GM12865 (cell line): Measurements from ENCODE around the gene TRAF5.
A peak's percentile ranks its signal among the peaks of the same experiment; 100 is the strongest.
"Not testable (repeated sequence)": the region's sequence is repeated elsewhere in the genome, so short reads cannot be mapped to it uniquely, and the experiment has no call there.

Experiments
- DNase-seq: peaks from one replicate; pipeline ENCODE4 v3.0.0; 2010; ENCODE audit warnings: low read depth
- H3K4me3 ChIP-seq: 2 replicates; pipeline ENCODE4 v1.5.1; 2011; ENCODE audit warnings: mild to moderate bottlenecking, low read depth, low read length, control low read depth
- CTCF ChIP-seq: IDR thresholded peaks from 2 replicates; pipeline ENCODE4 v1.5.1; 2011; ENCODE audit warnings: low read length, control low read depth, low read depth, inconsistent platforms; ENCODE audit not compliant: insufficient read depth; ENCODE audit errors: missing control alignments

The TRAF5 gene

GRCh38 chr1:211320980-211321379 is 5.7 kb upstream of the TRAF5 start:
- DNase-seq, result no peak
- no peak for TF ChIP-seq CTCF

DNA sequence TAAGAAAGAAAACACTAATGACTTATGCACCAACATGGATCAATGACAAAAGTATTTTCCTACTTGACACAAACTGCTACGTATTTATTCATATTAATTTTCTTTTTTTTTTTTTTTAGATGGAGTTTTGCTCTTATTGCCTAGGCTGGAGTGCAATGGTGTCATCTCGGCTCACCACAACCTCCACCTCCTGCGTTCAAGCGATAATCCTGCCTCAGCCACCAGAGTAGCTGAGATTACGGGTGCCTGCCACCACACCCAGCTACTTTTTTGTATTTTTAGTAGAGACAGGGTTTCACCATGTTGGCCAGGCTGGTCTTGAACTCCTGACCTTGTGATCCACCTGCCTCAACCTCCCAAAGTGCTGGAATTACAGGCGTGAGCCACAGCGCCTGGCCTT is 5.0 kb upstream of the TRAF5 start:
- DNase-seq, H3K4me3 ChIP-seq: not testable (repeated sequence)

More at GRCh38 chr1:211320980-211321379, 5.7 kb upstream of the TRAF5 start:
- H3K4me3 ChIP-seq, result no peak overlapping the region

DNA sequence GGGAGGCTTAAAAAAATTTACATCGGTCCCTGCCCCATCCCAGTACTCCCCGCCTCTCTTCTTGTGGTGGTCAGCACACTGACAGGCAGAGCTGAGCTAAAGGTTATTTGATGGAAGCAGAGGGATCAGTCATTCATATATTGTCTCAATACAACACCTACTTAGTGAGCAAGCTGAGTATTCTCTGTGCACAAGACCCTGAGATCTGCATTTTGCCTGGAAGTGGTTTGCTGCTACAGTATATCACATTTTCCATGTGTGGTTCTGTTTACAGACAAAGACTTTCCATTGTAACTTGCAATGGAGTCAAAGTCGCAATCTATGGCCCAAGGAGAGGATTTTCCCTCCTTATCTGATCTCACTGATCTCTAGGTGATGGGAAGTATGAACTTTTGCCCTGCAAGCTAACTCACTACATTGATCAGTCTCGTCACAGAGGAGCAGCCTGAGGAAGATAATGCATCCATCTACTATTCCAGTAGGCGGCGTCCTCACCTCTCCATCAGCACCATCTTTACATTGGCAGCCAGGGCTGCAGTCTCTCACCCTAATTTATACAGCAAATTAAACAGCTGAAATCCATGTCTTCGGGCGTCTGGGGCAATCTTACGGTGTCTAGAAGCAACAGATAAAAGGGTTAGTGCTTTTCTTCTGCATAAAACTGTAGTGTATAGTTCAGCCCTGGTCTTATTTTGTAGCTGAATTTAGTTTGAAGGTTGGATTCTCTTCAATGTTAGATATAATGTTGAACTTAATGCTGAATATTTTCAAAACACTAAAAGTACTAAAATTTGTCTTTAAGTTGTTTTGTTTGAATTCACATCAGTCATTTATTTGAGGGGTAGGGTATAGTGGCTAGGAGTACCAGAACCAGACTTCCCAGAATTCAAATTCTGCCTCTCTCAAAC is 3.2 kb upstream of the TRAF5 start:
- peak; percentile 91 for TF ChIP-seq CTCF
- no peak overlapping the region for H3K4me3 ChIP-seq
- DNase-seq, result peak; percentile 81

DNA sequence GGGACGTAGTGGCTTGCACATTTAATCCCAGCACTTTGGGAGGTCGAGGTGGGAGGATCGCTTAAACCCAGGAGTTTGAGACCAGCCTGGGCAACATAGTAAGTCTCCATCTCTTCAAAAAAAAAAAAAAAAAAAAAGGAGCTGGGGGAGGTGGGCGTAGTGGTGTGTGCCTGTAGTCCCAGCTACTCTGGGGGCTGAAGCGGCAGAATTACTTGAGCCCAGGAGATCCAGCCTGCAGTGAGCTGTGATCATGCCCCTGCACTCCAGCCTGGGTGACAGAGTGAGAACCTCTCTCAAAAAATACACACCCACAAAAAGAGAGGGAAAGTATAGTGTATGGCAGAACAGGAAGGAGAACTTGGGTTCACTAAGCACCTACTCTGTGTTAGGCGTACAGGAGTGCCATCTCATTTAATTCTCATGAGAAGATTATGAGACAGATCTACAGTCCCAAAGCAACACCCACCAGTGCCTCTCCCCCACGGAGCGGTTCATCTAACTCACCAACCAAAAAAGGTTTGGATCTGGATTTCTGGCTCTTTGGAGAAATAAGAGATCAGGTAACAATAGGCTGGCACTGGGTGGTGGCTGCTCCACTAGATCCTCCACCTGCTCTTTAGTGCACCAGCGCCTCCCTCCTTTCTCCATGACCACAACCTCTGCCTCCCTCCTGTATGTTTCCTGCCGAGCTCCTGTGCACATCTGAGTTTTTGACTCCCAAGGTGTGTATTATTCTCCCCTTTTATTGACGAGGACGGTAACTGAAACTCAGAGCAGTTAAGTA is 1.4 kb upstream of the TRAF5 start:
- no peak for TF ChIP-seq CTCF
- no peak for DNase-seq
- no peak overlapping the region for H3K4me3 ChIP-seq

- no peak for TF ChIP-seq CTCF
- DNase-seq, result no peak
- H3K4me3 ChIP-seq, result peak overlapping the region; percentile 68
Measured at GRCh38 chr1:211326140-211326527, 499 bp upstream of the TRAF5 start.

DNA sequence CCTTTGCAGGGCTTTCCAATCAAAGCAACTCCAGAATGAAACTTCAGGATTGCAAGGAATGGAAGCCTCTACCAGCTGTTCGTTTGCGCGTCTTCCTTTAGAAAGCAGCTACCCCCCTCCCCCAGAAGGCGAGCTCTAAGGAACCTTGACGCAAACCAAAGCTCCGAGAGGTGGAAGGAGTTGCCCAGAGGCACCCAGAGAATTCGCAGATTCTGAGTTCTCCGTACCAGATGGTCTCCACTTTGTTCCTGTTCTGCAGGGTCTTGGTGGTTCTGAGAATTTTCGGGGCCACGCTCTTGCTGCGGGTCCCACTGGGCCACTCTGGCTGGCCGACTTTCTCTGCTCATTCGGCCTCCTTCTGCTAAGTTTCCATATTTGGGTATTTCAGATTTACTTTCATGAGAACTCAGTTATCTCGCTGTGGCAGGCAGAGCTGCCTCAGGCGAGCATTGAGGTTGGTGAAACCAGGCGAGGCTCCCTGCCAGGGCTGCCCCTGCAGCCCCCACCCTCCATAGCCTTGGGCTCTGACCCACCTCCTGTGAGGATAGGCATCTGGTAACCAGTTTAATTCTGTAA is 801 bp downstream of the TRAF5 start:
- peak overlapping the region; percentile 68 for H3K4me3 ChIP-seq
- peak; percentile 68 for DNase-seq
- no peak for TF ChIP-seq CTCF

DNA sequence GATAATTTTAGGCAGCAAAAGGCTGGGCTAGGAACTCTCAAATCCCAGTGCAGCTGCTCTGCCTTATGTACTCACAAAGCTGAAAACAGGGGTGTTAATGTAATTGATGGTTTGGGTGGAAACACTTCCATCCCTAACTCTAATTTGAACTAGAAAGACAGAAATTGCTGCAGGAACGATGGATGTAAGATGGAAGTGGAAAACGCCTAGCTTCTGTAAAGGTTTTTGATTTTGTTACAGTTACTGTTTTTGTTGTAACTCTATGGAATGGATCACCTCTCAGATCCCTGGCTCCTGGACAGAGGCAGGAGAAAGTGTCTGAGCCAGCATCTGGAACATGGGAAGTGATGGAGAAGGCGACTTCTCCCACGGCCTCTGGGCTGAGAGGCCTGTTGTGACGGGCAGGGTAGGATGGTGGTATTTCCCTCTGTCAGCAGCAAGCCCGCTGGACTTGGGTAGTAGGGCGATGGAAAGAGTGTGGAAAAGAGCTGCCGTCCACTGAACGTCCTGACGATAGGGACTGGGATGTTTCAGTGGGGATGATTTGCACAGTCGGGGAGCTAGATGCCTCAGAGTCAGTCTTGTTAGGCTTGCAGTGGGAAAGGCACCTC is 1.6 kb downstream of the TRAF5 start:
- no peak for DNase-seq
- peak overlapping the region; percentile 68 for H3K4me3 ChIP-seq
- TF ChIP-seq CTCF, result no peak
